GM06990 (cell line): ENCODE measurements around the gene ILF2.

ENCODE experiments used
- DNase-seq: peaks from one replicate; pipeline ENCODE4 v3.0.0-alpha.2; 2011; ENCODE audit not compliant: insufficient read length; ENCODE audit errors: extremely low read depth
- H3K27me3 ChIP-seq: replicated peaks from 2 replicates; pipeline ENCODE4 v1.6.0; 2011; ENCODE audit warnings: low read length; ENCODE audit not compliant: control insufficient read depth, insufficient read depth
- H3K36me3 ChIP-seq: 2 replicates; pipeline ENCODE4 v1.5.1; 2011; ENCODE audit warnings: low read length; ENCODE audit not compliant: control insufficient read depth, insufficient read depth
- H3K4me3 ChIP-seq: replicated peaks from 2 replicates; pipeline ENCODE4 v1.5.1; 2011; ENCODE audit warnings: low read depth, mild to moderate bottlenecking, control low read depth, low read length
- CTCF ChIP-seq: IDR thresholded peaks from 2 replicates; pipeline ENCODE4 v1.5.1; 2011; ENCODE audit warnings: low read length, control low read depth, mild to moderate bottlenecking, inconsistent platforms; ENCODE audit not compliant: insufficient read depth, poor library complexity, severe bottlenecking

ILF2 gene

GRCh38 chr1:153698923-153699714 lies 28.3 kb upstream of the ILF2 start:
- H3K4me3 ChIP-seq, result no peak overlapping the region
- H3K36me3 ChIP-seq, result no peaks in the 10 kb centered on the region
- no peaks in the 10 kb centered on the region for H3K27me3 ChIP-seq
- DNase-seq, result no peak
- TF ChIP-seq CTCF, result no peak

- DNase-seq, result no peak
- Histone ChIP-seq H3K4me3 (no peak overlapping the region), H3K36me3 (no peaks in the 10 kb centered on the region), H3K27me3 (no peaks in the 10 kb centered on the region)
- TF ChIP-seq CTCF, result no peak
Observed at GRCh38 chr1:153698020-153698922, 27.5 kb upstream of the ILF2 start.

- Histone ChIP-seq H3K36me3 (no peaks in the 10 kb centered on the region), H3K27me3 (no peaks in the 10 kb centered on the region), H3K4me3 (no peak overlapping the region)
- no peak for DNase-seq
- TF ChIP-seq CTCF, result no peak
Observed at GRCh38 chr1:153697191-153698019, 26.6 kb upstream of the ILF2 start.

- Histone ChIP-seq H3K36me3 (no peaks in the 10 kb centered on the region), H3K27me3 (no peaks in the 10 kb centered on the region), H3K4me3 (no peak overlapping the region)
- DNase-seq, result no peak
- TF ChIP-seq CTCF, result no peak
Observed at GRCh38 chr1:153696741-153697140, 25.9 kb upstream of the ILF2 start.

- Histone ChIP-seq H3K36me3 (no peaks in the 10 kb centered on the region), H3K4me3 (no peak overlapping the region), H3K27me3 (no peaks in the 10 kb centered on the region)
- DNase-seq, result no peak
- TF ChIP-seq CTCF, result no peak
Observed at GRCh38 chr1:153693466-153693865, 22.7 kb upstream of the ILF2 start.
